Gastroesophageal sphincter (tissue), 4 donors: Measurements from ENCODE around the gene MVB12B. TPM values are rescaled to one million over a fixed set of nuclear protein-coding genes. Genes with fewer than 3 reads are reported as not detected.

ENCODE experiments used
- ATAC-seq: fragments of 150-250 bp; one replicate; pipeline ENCODE4 v1.9.1; 2016; ENCODE audit warnings: mild to moderate bottlenecking, moderate library complexity
- H3K27ac ChIP-seq, 4 donors: fragments of 200-600 bp; sonication (generic) in 3 of 4; 1 replicate in 3 of 4; 2 replicates in 1 of 4; pipeline ENCODE4 v1.5.1; 2016 to 2019
- H3K27me3 ChIP-seq: fragments of 200-600 bp; sonication (generic); one replicate; pipeline ENCODE4 v1.5.1; 2019
- H3K36me3 ChIP-seq, 2 donors: fragments of 200-600 bp; sonication (generic); one replicate each; pipeline ENCODE4 v1.5.1; 2019; ENCODE audit warnings: control low read depth in 1 of 2
- H3K4me1 ChIP-seq, 3 donors: fragments of 200-600 bp; sonication (generic); 1 replicate in 2 of 3; 2 replicates in 1 of 3; pipeline ENCODE4 v1.5.1; 2016 to 2019; ENCODE audit warnings: control low read depth in 2 of 3
- H3K4me3 ChIP-seq, 2 donors: fragments of 200-600 bp; sonication (generic); one replicate each; pipeline ENCODE4 v1.5.1; 2019; ENCODE audit warnings: mild to moderate bottlenecking in 1 of 2, moderate library complexity in 1 of 2
- H3K9me3 ChIP-seq, 3 donors: fragments of 200-600 bp; sonication (generic); one replicate each; pipeline ENCODE4 v1.5.1; 2017 to 2019; ENCODE audit warnings: control low read depth in 2 of 3
- EP300 ChIP-seq: sonication (generic); formaldehyde crosslinking; IDR thresholded peaks from one replicate; pipeline ENCODE4 v1.6.1; 2017; ENCODE audit warnings: antibody characterized with exemption, mild to moderate bottlenecking
- POLR2A ChIP-seq, 2 donors: fragments of 450-650 bp; IDR thresholded peaks; one replicate each; pipeline ENCODE4 v1.6.1; 2017; ENCODE audit warnings: antibody characterized with exemption in 2 of 2, mild to moderate bottlenecking in 2 of 2, moderate library complexity in 1 of 2
- POLR2AphosphoS5 ChIP-seq: sonication (generic); formaldehyde crosslinking; IDR thresholded peaks from one replicate; pipeline ENCODE4 v1.6.1; 2017; ENCODE audit warnings: antibody characterized with exemption
- WGBS, 2 donors: methylation state at CpG; one replicate each; pipeline ENCODE4 v1.1.5; 2018; ENCODE audit warnings: low coverage in 1 of 2; 5-methylcytosine and 5-hydroxymethylcytosine counted together
- total RNA-seq, 4 donors: library from RNA; depleted of rRNA; stranded (reverse); fragments of >200 nt; gene quantifications; one replicate each; pipeline ENCODE4 v1.1.0, GENCODE V29; 2016
- TF ChIP-seq, protein P1 (sequence below), 4 experiments: fragments of 200-600 bp in 2 of 4; fragments of 450-650 bp in 2 of 4; sonication (generic) in 1 of 4; IDR thresholded peaks; one replicate each; pipeline ENCODE4 v1.5.1; 2017 to 2019; ENCODE audit warnings: antibody characterized with exemption in 4 of 4, mild to moderate bottlenecking in 2 of 4, moderate library complexity in 2 of 4

The MVB12B gene
- total RNA-seq, 4 donors from 2014 or later, result 12.0 to 25.2 (median 15.9) TPM

DNA sequence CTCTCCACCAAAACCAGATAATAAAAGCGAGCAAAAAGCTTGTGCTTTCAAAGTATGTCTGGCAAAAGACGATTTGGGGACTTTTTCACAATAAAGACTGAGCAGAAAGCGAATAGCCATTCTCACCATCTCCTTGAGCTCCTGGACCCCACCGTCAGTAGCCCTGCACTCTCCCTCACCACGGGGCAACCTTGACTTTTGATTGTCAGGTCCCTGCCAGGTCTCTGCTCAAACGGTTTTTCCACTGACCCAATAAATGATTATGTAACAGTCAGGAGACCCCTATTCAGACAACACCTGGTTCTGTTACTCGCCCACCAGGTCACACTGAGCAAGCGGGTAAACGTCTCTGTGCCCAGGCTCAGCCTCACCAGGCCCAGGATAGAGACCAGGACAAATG lies 131.3 kb downstream of the MVB12B start:
- no peaks in the 10 kb centered on the region for H3K27me3 ChIP-seq
- H3K27ac ChIP-seq, result no peak overlapping the region
- no peaks in the 10 kb centered on the region for H3K4me1 ChIP-seq
- TF ChIP-seq, protein P1, sequence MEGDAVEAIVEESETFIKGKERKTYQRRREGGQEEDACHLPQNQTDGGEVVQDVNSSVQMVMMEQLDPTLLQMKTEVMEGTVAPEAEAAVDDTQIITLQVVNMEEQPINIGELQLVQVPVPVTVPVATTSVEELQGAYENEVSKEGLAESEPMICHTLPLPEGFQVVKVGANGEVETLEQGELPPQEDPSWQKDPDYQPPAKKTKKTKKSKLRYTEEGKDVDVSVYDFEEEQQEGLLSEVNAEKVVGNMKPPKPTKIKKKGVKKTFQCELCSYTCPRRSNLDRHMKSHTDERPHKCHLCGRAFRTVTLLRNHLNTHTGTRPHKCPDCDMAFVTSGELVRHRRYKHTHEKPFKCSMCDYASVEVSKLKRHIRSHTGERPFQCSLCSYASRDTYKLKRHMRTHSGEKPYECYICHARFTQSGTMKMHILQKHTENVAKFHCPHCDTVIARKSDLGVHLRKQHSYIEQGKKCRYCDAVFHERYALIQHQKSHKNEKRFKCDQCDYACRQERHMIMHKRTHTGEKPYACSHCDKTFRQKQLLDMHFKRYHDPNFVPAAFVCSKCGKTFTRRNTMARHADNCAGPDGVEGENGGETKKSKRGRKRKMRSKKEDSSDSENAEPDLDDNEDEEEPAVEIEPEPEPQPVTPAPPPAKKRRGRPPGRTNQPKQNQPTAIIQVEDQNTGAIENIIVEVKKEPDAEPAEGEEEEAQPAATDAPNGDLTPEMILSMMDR (IDR thresholded peaks at IDR 0.05), result no peak
- TF ChIP-seq EP300 (no peak), POLR2AphosphoS5 (no peak), POLR2A (IDR thresholded peaks at IDR 0.05) (no peak)
- 75 to 82% methylated on average over 4 to 9 of the region's 9 CpGs for WGBS, 2 donors
- H3K9me3 ChIP-seq, result no peaks in the 10 kb centered on the region
- no peak overlapping the region for H3K4me3 ChIP-seq
- peaks cover 0 to 54% of the 10 kb centered on the region in 2 donors for H3K36me3 ChIP-seq
- ATAC-seq, result no peak

DNA sequence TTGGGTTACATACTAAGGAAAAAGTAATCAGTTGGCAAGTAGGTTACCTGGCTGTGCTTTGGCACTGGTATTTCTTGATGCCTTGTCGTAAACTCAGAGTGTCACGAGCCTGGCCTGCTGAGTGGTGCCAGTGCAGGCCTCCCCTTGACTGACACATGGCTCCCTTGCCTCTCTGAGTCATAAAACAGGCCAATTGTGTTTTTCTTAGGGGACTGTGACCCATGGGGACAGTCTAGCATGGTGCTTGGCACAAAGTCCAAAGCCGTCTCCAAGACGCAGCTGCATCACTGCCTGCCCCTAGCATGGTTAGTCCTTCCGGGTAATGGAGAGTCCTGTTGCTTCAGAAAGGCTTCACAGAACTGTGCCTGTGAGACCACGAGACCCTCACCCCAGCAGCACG lies 132.5 kb downstream of the MVB12B start:
- TF ChIP-seq, protein P1 (IDR thresholded peaks at IDR 0.05), result no peak
- TF ChIP-seq POLR2AphosphoS5 (no peak), EP300 (no peak), POLR2A (IDR thresholded peaks at IDR 0.05) (no peak)
- 80 to 88% methylated on average over 1 to 2 of the region's 7 CpGs for WGBS, 2 donors
- Histone ChIP-seq H3K9me3 (no peaks in the 10 kb centered on the region), H3K4me3 (no peak overlapping the region), H3K36me3 (peaks cover 0 to 46% of the 10 kb centered on the region in 2 donors), H3K4me1 (no peaks in the 10 kb centered on the region), H3K27me3 (no peaks in the 10 kb centered on the region), H3K27ac (no peak overlapping the region)
- ATAC-seq, result no peak

DNA sequence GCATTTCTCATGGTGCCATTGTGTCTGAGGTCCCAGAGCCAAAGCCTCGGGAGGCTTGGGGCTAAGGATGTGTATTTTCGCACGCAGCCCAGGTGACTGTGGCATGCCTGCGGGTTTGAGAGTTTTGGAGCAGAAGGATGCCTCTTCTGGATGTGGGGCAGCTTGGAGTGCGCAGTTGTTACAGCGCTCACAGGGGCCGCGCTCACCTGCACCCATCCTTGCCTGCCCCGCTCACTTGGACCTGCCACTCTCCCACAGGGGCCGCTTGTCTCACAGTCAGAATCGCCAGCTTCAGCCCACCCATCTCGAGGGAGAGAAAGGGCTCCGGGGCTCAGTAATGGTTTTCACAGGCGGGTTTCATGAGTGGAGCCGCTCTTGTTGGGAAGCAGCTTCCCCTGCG lies 132.9 kb downstream of the MVB12B start:
- no peak for ATAC-seq
- no peaks in the 10 kb centered on the region for H3K27me3 ChIP-seq
- H3K36me3 ChIP-seq, result peaks cover 0 to 46% of the 10 kb centered on the region in 2 donors
- TF ChIP-seq POLR2AphosphoS5 (no peak), EP300 (no peak), POLR2A (IDR thresholded peaks at IDR 0.05) (no peak)
- TF ChIP-seq, protein P1 (IDR thresholded peaks at IDR 0.05), result no peak
- 90 to 98% methylated on average over 4 to 8 of the region's 16 CpGs for WGBS, 2 donors
- H3K4me3 ChIP-seq, result no peak overlapping the region
- no peak overlapping the region for H3K27ac ChIP-seq
- no peaks in the 10 kb centered on the region for H3K9me3 ChIP-seq
- H3K4me1 ChIP-seq, result no peaks in the 10 kb centered on the region

DNA sequence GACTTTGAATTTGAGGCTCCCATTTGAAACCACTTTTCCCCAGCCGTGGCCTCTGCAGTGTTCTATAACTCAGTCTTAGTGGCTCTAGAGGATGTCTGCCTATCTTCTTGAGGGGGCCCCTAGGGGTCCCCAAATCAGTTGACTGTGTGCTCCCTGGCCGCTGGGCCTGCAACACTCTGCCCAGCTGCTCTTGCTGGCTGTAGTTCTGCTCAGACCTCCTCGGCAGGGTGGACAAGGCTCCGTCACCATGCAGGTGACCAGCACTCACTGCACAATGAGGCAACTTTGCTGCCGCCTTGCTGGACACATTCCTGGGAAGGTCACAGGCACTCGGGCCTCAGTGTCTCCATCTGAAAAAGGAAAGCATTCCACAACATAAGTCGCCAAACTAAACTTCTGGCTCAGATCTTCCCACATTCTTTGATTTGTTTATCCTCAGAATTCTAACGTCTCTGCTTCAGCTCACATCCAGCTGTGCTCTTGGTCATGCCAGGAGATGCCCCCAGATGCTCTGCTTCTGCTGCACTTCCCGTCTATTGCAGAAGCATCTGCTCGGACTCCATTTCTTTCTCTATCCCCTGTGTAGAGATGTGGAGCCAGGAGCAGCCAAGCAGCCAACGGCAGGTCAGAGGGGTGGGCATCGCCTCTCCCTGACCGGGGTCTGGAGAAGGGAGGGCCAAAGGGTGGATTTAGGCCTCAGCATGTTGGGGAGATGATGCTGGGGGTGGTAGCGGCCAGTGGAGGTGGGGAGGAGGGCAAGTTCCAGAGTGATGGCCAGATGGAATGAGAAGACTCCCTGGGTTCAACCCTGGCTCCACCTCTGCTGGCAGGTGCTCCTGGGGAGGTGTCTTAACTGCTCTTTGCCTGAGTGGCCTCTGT lies 133.6 kb downstream of the MVB12B start:
- no peak for ATAC-seq
- H3K27ac ChIP-seq, result no peak overlapping the region
- no peak overlapping the region for H3K4me3 ChIP-seq
- TF ChIP-seq POLR2AphosphoS5 (no peak), POLR2A (IDR thresholded peaks at IDR 0.05) (no peak), EP300 (no peak)
- TF ChIP-seq, protein P1 (IDR thresholded peaks at IDR 0.05), result no peak
- H3K9me3 ChIP-seq, result no peaks in the 10 kb centered on the region
- no peaks in the 10 kb centered on the region for H3K4me1 ChIP-seq
- WGBS, 2 donors, result 20 to 78% methylated on average over 3 to 7 of the region's 14 CpGs
- H3K27me3 ChIP-seq, result no peaks in the 10 kb centered on the region
- peaks cover 0 to 40% of the 10 kb centered on the region in 2 donors for H3K36me3 ChIP-seq

DNA sequence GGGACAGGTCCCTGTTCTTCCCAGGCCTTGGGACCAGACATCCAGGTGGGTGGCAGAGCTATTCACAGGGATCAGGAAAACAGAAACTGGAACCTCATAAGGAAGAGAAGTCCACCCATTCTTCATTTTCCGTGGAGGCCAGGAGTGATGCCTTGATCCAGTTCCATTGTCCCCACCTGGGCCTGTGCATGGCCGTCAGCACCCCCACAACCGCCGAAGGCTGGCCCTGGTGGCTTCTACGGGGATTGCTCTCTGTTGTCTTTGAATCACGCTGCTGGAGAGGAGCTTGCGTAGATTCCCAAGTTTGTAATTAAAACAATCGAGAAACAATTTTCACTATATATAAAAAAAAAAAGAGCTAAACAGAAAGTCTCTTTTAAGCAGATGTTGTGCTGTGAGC lies 134.4 kb downstream of the MVB12B start:
- Histone ChIP-seq H3K27ac (no peak overlapping the region), H3K4me1 (no peaks in the 10 kb centered on the region), H3K36me3 (peaks cover 0 to 32% of the 10 kb centered on the region in 2 donors), H3K4me3 (no peak overlapping the region), H3K9me3 (no peaks in the 10 kb centered on the region), H3K27me3 (no peaks in the 10 kb centered on the region)
- ATAC-seq, result no peak
- 57 to 97% methylated on average over 1 to 4 of the region's 8 CpGs for WGBS, 2 donors
- TF ChIP-seq, protein P1 (IDR thresholded peaks at IDR 0.05), result no peak
- TF ChIP-seq POLR2AphosphoS5 (no peak), POLR2A (IDR thresholded peaks at IDR 0.05) (no peak), EP300 (no peak)
